Regular cardiac myocyte (primary cell): ENCODE results near the gene FAM180A. TPM values are rescaled to one million over a fixed set of nuclear protein-coding genes. Genes with fewer than 3 reads are reported as not detected.

Experiments
- total RNA-seq: library from RNA; depleted of rRNA; stranded (reverse); fragments of >200 nt; gene quantifications from 2 replicates; pipeline ENCODE4 v1.2.3, GENCODE V29; 2014

The FAM180A gene
- 3.1 and 21.5 TPM in 2 replicates for total RNA-seq

GRCh38 chr7:135748770-135749169, at the start of gene FAM180A:
Gene FAM180A, minus strand, starts transcription at chr7:135748813. Its CDS starts 233 bp downstream, at chr7:135748580.

GRCh38 chr7:135728136-135728669, 20.4 kb downstream of the FAM180A start, which contains the start of gene SLC13A4:
Gene SLC13A4, minus strand, starts transcription at chr7:135728186. Its CDS starts 690 bp downstream, at chr7:135727496.

Other genes with a start within 250 kb of the FAM180A start
- gene CNOT4, start 238.7 kb downstream of the FAM180A start, total RNA-seq: 5.6 and 7.3 TPM in 2 replicates
- gene NUP205, start 190.9 kb downstream of the FAM180A start, total RNA-seq: 41.7 and 65.0 TPM in 2 replicates
- gene STMP1, start 86.3 kb downstream of the FAM180A start, total RNA-seq: 15.7 and 18.6 TPM in 2 replicates
- under 0.01 TPM in 1 of 2 replicates, not detected in the other for gene SLC13A4, start 20.6 kb downstream of the FAM180A start, total RNA-seq
- 145 and 198 TPM in 2 replicates for gene MTPN, start 228.5 kb upstream of the FAM180A start, total RNA-seq